HEK293T (cell line): Measurements from ENCODE around the gene EIF5A.

Source experiments
- ARNT ChIP-seq: fragments of 450-650 bp; IDR thresholded peaks from 2 replicates; pipeline ENCODE4 v1.6.1; 2017; ENCODE audit warnings: mild to moderate bottlenecking
- BHLHE40 ChIP-seq: fragments of 450-650 bp; IDR thresholded peaks from 2 replicates; pipeline ENCODE4 v1.6.1; 2016; ENCODE audit warnings: mild to moderate bottlenecking, moderate library complexity, borderline replicate concordance
- CTBP1 ChIP-seq: fragments of 450-650 bp; IDR thresholded peaks from 2 replicates; pipeline ENCODE4 v1.6.1; 2016; ENCODE audit warnings: borderline replicate concordance
- FOXK2 ChIP-seq: fragments of 450-650 bp; IDR thresholded peaks from 2 replicates; pipeline ENCODE4 v1.6.1; 2016; ENCODE audit warnings: mild to moderate bottlenecking
- FOXM1 ChIP-seq: fragments of 450-650 bp; IDR thresholded peaks from 2 replicates; pipeline ENCODE4 v1.6.1; 2017; ENCODE audit warnings: mild to moderate bottlenecking, borderline replicate concordance
- L3MBTL2 ChIP-seq: fragments of 450-650 bp; conservative IDR thresholded peaks from 2 replicates; pipeline ENCODE4 v1.6.1; 2016; ENCODE audit warnings: mild to moderate bottlenecking
- LEF1 ChIP-seq: fragments of 450-650 bp; IDR thresholded peaks from 2 replicates; pipeline ENCODE4 v1.6.1; 2017; ENCODE audit warnings: mild to moderate bottlenecking, borderline replicate concordance
- NFRKB ChIP-seq: fragments of 450-650 bp; IDR thresholded peaks from 2 replicates; pipeline ENCODE4 v1.6.1; 2016; ENCODE audit warnings: mild to moderate bottlenecking, moderate library complexity
- SP1 ChIP-seq: fragments of 450-650 bp; IDR thresholded peaks from 2 replicates; pipeline ENCODE4 v1.6.1; 2017
- SUZ12 ChIP-seq: fragments of 450-650 bp; IDR thresholded peaks from 2 replicates; pipeline ENCODE4 v1.6.1; 2016; ENCODE audit warnings: mild to moderate bottlenecking
- TARDBP ChIP-seq: fragments of 450-650 bp; IDR thresholded peaks from 2 replicates; pipeline ENCODE4 v1.6.1; 2016
- ZNF384 ChIP-seq: fragments of 450-650 bp; IDR thresholded peaks from 2 replicates; pipeline ENCODE4 v1.6.1; 2016
- TF ChIP-seq, protein P1 (sequence below): fragments of 450-650 bp; IDR thresholded peaks from 2 replicates; pipeline ENCODE4 v1.6.1; 2016

DNA sequence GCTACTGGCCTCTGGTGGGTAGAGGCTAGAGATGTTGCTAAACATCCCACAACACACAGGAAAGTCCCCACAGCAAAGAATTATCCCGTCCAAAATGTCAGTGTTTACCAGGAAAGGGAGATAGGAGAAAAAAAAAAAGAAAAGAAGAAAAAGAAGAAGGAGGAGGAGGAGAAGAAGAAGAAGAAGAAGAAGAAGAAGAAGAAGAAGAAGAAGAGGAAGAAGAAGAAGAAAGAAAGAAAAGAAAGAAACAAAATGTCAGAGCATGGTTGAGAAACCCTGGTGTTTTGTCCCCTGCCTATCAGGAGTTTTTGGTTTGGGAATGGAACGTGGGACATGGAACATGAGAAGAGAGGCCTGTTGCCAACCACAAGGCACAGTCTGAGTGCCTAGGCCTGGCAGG lies 50.0 kb downstream of the EIF5A start:
- TF ChIP-seq LEF1 (no peak), NFRKB (no peak), SP1 (no peak), TARDBP (no peak), FOXM1 (no peak), L3MBTL2 (no peak), FOXK2 (no peak), BHLHE40 (no peak), SUZ12 (no peak), ARNT (no peak), ZNF384 (no peak), CTBP1 (no peak)
- TF ChIP-seq, protein P1, sequence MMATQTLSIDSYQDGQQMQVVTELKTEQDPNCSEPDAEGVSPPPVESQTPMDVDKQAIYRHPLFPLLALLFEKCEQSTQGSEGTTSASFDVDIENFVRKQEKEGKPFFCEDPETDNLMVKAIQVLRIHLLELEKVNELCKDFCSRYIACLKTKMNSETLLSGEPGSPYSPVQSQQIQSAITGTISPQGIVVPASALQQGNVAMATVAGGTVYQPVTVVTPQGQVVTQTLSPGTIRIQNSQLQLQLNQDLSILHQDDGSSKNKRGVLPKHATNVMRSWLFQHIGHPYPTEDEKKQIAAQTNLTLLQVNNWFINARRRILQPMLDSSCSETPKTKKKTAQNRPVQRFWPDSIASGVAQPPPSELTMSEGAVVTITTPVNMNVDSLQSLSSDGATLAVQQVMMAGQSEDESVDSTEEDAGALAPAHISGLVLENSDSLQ: no peak
